Prostate gland (tissue), 2 donors: ENCODE results near the gene CBR3.

Experiments used
- CTCF ChIP-seq, 4 experiments: fragments of 200-600 bp in 2 of 4; fragments of 450-650 bp in 2 of 4; sonication (generic) in 2 of 4; IDR thresholded peaks; 1 replicate in 3 of 4; 2 replicates in 1 of 4; pipeline ENCODE4 v1.5.1; 2016 to 2019; ENCODE audit warnings: antibody characterized with exemption in 4 of 4, mild to moderate bottlenecking in 2 of 4, moderate library complexity in 2 of 4
- POLR2A ChIP-seq: fragments of 450-650 bp; IDR thresholded peaks from one replicate; pipeline ENCODE4 v1.6.1; 2016; ENCODE audit warnings: antibody characterized with exemption, mild to moderate bottlenecking
- POLR2AphosphoS5 ChIP-seq: sonication (generic); formaldehyde crosslinking; IDR thresholded peaks from one replicate; pipeline ENCODE4 v1.6.1; 2017; ENCODE audit warnings: antibody characterized with exemption

- TF ChIP-seq CTCF (IDR thresholded peaks at IDR 0.05) (no peak), POLR2AphosphoS5 (no peak), POLR2A (no peak)
Measured at GRCh38 chr21:36184545-36184944, 49.7 kb downstream of the CBR3 start.
